Neuronal stem cell (in vitro differentiated cells): Measurements from ENCODE around the gene IKZF2.

Source experiments
- DNase-seq: peaks from one replicate; pipeline ENCODE4 v3.0.0-alpha.2; 2013; ENCODE audit warnings: low spot score
- H2AFZ ChIP-seq: one replicate; pipeline ENCODE4 v1.6.1; 2013; ENCODE audit warnings: mild to moderate bottlenecking, low read length, inconsistent platforms
- H2AK5ac ChIP-seq: 2 replicates; pipeline ENCODE4 v1.6.1; 2013; ENCODE audit warnings: low read depth, mild to moderate bottlenecking, inconsistent platforms, low read length, moderate library complexity, mixed read lengths
- H2BK120ac ChIP-seq: 2 replicates; pipeline ENCODE4 v1.6.1; 2013; ENCODE audit warnings: low read depth, mild to moderate bottlenecking, inconsistent platforms, low read length, moderate library complexity, mixed read lengths
- H2BK12ac ChIP-seq: one replicate; pipeline ENCODE4 v1.6.1; 2013; ENCODE audit warnings: low read length, inconsistent platforms
- H2BK15ac ChIP-seq: 2 replicates; pipeline ENCODE4 v1.6.1; 2013; ENCODE audit warnings: mild to moderate bottlenecking, low read length, inconsistent platforms, mixed read lengths
- H2BK5ac ChIP-seq: one replicate; pipeline ENCODE4 v1.6.1; 2013; ENCODE audit warnings: inconsistent platforms, mild to moderate bottlenecking, low read length, moderate library complexity
- H3K14ac ChIP-seq: one replicate; pipeline ENCODE4 v1.6.1; 2013; ENCODE audit warnings: low read length, inconsistent platforms
- H3K18ac ChIP-seq: 2 replicates; pipeline ENCODE4 v1.6.1; 2013; ENCODE audit warnings: low read length, inconsistent platforms
- H3K23ac ChIP-seq: 2 replicates; pipeline ENCODE4 v1.6.1; 2013; ENCODE audit warnings: low read depth, mild to moderate bottlenecking, mixed read lengths, low read length, inconsistent platforms; ENCODE audit not compliant: poor library complexity
- H3K27ac ChIP-seq: replicated peaks from 3 replicates; pipeline ENCODE4 v1.5.1; 2013; ENCODE audit warnings: low read length, inconsistent platforms
- H3K27me3 ChIP-seq, 3 experiments: 2 replicates each; pipeline ENCODE4 v1.6.1; 2013; ENCODE audit warnings: low read length in 3 of 3, mild to moderate bottlenecking in 2 of 3, inconsistent platforms in 1 of 3, low read depth in 1 of 3, mixed read lengths in 1 of 3, moderate library complexity in 1 of 3; ENCODE audit not compliant: control insufficient read depth in 3 of 3, insufficient read depth in 3 of 3
- H3K36me3 ChIP-seq, 2 donors: replicated peaks in 1 of 2; 2 replicates each; pipeline ENCODE4 v1.6.1; 2013; ENCODE audit warnings: low read length in 2 of 2; ENCODE audit not compliant: control insufficient read depth in 2 of 2, insufficient read depth in 2 of 2
- H3K4ac ChIP-seq: 2 replicates; pipeline ENCODE4 v1.6.1; 2013; ENCODE audit warnings: inconsistent platforms, mild to moderate bottlenecking, low read length, moderate library complexity
- H3K4me1 ChIP-seq, 2 donors: 1 replicate in 1 of 2; 2 replicates in 1 of 2; pipeline ENCODE4 v1.6.1; 2013; ENCODE audit warnings: low read length in 2 of 2, low read depth in 1 of 2; ENCODE audit not compliant: control insufficient read depth in 2 of 2, insufficient read depth in 1 of 2
- H3K4me2 ChIP-seq: one replicate; pipeline ENCODE4 v1.6.1; 2013; ENCODE audit warnings: mild to moderate bottlenecking, low read length, inconsistent platforms; ENCODE audit not compliant: insufficient read depth, poor library complexity, severe bottlenecking
- H3K4me3 ChIP-seq, 2 donors: 2 replicates each; pipeline ENCODE4 v1.5.1; 2013; ENCODE audit warnings: low read length in 2 of 2, mild to moderate bottlenecking in 2 of 2, inconsistent platforms in 1 of 2, moderate library complexity in 1 of 2
- H3K79me1 ChIP-seq: one replicate; pipeline ENCODE4 v1.6.1; 2013; ENCODE audit warnings: low read depth, mild to moderate bottlenecking, inconsistent platforms, low read length, moderate library complexity
- H3K9ac ChIP-seq: one replicate; pipeline ENCODE4 v1.6.1; 2013; ENCODE audit warnings: mild to moderate bottlenecking, low read depth, low read length, inconsistent platforms; ENCODE audit not compliant: poor library complexity
- H3K9me3 ChIP-seq, 2 donors: replicated peaks in 1 of 2; 2 replicates each; pipeline versions ENCODE3 to v1.6.1; 2013; ENCODE audit warnings: low read length in 2 of 2, mild to moderate bottlenecking in 2 of 2, inconsistent platforms in 1 of 2, low read depth in 1 of 2, mixed read lengths in 1 of 2, moderate library complexity in 1 of 2; ENCODE audit not compliant: control insufficient read depth in 2 of 2, insufficient read depth in 1 of 2
- H4K8ac ChIP-seq: one replicate; pipeline ENCODE4 v1.6.1; 2013; ENCODE audit warnings: low read depth, mild to moderate bottlenecking, inconsistent platforms, low read length, moderate library complexity
- H4K91ac ChIP-seq: one replicate; pipeline ENCODE4 v1.6.1; 2013; ENCODE audit warnings: low read length, low read depth, mild to moderate bottlenecking, inconsistent platforms; ENCODE audit not compliant: poor library complexity
- WGBS, 2 donors: extraction: QIAGEN DNeasy Blood & Tissue Kit; methylation state at CpG; one replicate each; pipeline ENCODE4 v1.1.7; 2013; ENCODE audit warnings: missing lambda C conversion rate in 2 of 2, mixed read lengths in 1 of 2; ENCODE audit not compliant: insufficient read length in 2 of 2, insufficient replicate concordance in 1 of 2; ENCODE audit errors: extremely low coverage in 2 of 2; 5-methylcytosine and 5-hydroxymethylcytosine counted together

IKZF2 gene

GRCh38 chr2:212973347-212973746 lies 178.1 kb downstream of the IKZF2 start:
- no peak overlapping the region for H2BK120ac ChIP-seq
- H2AFZ ChIP-seq = no peak overlapping the region
- no peaks in the 10 kb centered on the region for H3K36me3 ChIP-seq
- H3K4ac ChIP-seq = no peak overlapping the region
- H3K9me3 ChIP-seq = no peaks in the 10 kb centered on the region
- H3K4me3 ChIP-seq = no peak overlapping the region
- H3K9ac ChIP-seq = no peak overlapping the region
- H2AK5ac ChIP-seq = no peak overlapping the region
- H3K4me1 ChIP-seq = peaks cover 6 to 11% of the 10 kb centered on the region in 2 donors
- H4K91ac ChIP-seq = no peak overlapping the region
- H2BK5ac ChIP-seq = no peak overlapping the region
- DNase-seq = no peak
- H3K79me1 ChIP-seq = no peaks in the 10 kb centered on the region
- no peak overlapping the region for H4K8ac ChIP-seq
- WGBS, 2 donors = no CpG with 5 or more reads among the region's 3 CpGs
- H3K27ac ChIP-seq = no peak overlapping the region
- H3K27me3 ChIP-seq = no peaks in the 10 kb centered on the region
- no peak overlapping the region for H2BK15ac ChIP-seq
- no peak overlapping the region for H3K14ac ChIP-seq
- no peak overlapping the region for H2BK12ac ChIP-seq
- no peak overlapping the region for H3K18ac ChIP-seq
- no peak overlapping the region for H3K4me2 ChIP-seq
- H3K23ac ChIP-seq = no peak overlapping the region

GRCh38 chr2:212970132-212970531 lies 181.3 kb downstream of the IKZF2 start:
- no peak overlapping the region for H3K27ac ChIP-seq
- no peak overlapping the region for H3K9ac ChIP-seq
- no peak overlapping the region for H2BK120ac ChIP-seq
- no peak overlapping the region for H3K14ac ChIP-seq
- no peak overlapping the region for H2AK5ac ChIP-seq
- DNase-seq = no peak
- no peak overlapping the region for H4K91ac ChIP-seq
- H2BK15ac ChIP-seq = no peak overlapping the region
- H3K4me1 ChIP-seq = peaks cover 9 to 11% of the 10 kb centered on the region in 2 donors
- no peaks in the 10 kb centered on the region for H3K27me3 ChIP-seq
- H3K23ac ChIP-seq = no peak overlapping the region
- H2BK12ac ChIP-seq = no peak overlapping the region
- no peak overlapping the region for H3K18ac ChIP-seq
- no peaks in the 10 kb centered on the region for H3K9me3 ChIP-seq
- H3K79me1 ChIP-seq = no peaks in the 10 kb centered on the region
- H3K36me3 ChIP-seq = no peaks in the 10 kb centered on the region
- H3K4ac ChIP-seq = no peak overlapping the region
- H4K8ac ChIP-seq = no peak overlapping the region
- no peak overlapping the region for H3K4me3 ChIP-seq
- H3K4me2 ChIP-seq = no peak overlapping the region
- H2AFZ ChIP-seq = no peak overlapping the region
- H2BK5ac ChIP-seq = no peak overlapping the region

- Histone ChIP-seq H2AFZ (no peak overlapping the region), H3K18ac (no peak overlapping the region), H3K79me1 (no peaks in the 10 kb centered on the region), H3K27ac (no peak overlapping the region), H3K9me3 (no peaks in the 10 kb centered on the region), H3K4ac (no peak overlapping the region), H3K14ac (no peak overlapping the region), H4K8ac (no peak overlapping the region), H2AK5ac (no peak overlapping the region), H3K36me3 (no peaks in the 10 kb centered on the region), H2BK5ac (no peak overlapping the region), H2BK12ac (no peak overlapping the region), H4K91ac (no peak overlapping the region), H2BK15ac (no peak overlapping the region), H3K27me3 (no peaks in the 10 kb centered on the region), H3K4me3 (no peak overlapping the region), H2BK120ac (no peak overlapping the region), H3K9ac (no peak overlapping the region), H3K4me2 (no peak overlapping the region), H3K23ac (no peak overlapping the region), H3K4me1 (peaks cover 4 to 6% of the 10 kb centered on the region in 2 donors)
- no CpG with 5 or more reads among the region's 4 CpGs for WGBS, 2 donors
- DNase-seq = peak; percentile 18
These were observed 182.9 kb downstream of the IKZF2 start for GRCh38 chr2:212968284-212969081.

- WGBS, 2 donors = no CpG with 5 or more reads among the region's 1 CpG
- no peaks in the 10 kb centered on the region for H3K36me3 ChIP-seq
- H3K18ac ChIP-seq = no peak overlapping the region
- H3K14ac ChIP-seq = no peak overlapping the region
- H2AFZ ChIP-seq = no peak overlapping the region
- no peak overlapping the region for H3K27ac ChIP-seq
- H3K4me2 ChIP-seq = no peak overlapping the region
- H4K8ac ChIP-seq = no peak overlapping the region
- H3K9ac ChIP-seq = no peak overlapping the region
- peaks cover 4 to 6% of the 10 kb centered on the region in 2 donors for H3K4me1 ChIP-seq
- no peak overlapping the region for H3K23ac ChIP-seq
- DNase-seq = no peak
- H3K79me1 ChIP-seq = no peaks in the 10 kb centered on the region
- H2BK15ac ChIP-seq = no peak overlapping the region
- no peaks in the 10 kb centered on the region for H3K9me3 ChIP-seq
- no peak overlapping the region for H2BK5ac ChIP-seq
- H3K27me3 ChIP-seq = no peaks in the 10 kb centered on the region
- no peak overlapping the region for H2BK120ac ChIP-seq
- no peak overlapping the region for H3K4me3 ChIP-seq
- H4K91ac ChIP-seq = no peak overlapping the region
- no peak overlapping the region for H2BK12ac ChIP-seq
- H3K4ac ChIP-seq = no peak overlapping the region
- H2AK5ac ChIP-seq = no peak overlapping the region
These were observed 184.5 kb downstream of the IKZF2 start for GRCh38 chr2:212966884-212967283.
